ENCODE results near the gene OLFML2A. TPM values are rescaled to one million over a fixed set of nuclear protein-coding genes. Genes with fewer than 3 reads are reported as not detected.

The OLFML2A gene
- total and polyA plus RNA-seq, 10 donors, result 3.0 to 187 (median 117) TPM

DNA sequence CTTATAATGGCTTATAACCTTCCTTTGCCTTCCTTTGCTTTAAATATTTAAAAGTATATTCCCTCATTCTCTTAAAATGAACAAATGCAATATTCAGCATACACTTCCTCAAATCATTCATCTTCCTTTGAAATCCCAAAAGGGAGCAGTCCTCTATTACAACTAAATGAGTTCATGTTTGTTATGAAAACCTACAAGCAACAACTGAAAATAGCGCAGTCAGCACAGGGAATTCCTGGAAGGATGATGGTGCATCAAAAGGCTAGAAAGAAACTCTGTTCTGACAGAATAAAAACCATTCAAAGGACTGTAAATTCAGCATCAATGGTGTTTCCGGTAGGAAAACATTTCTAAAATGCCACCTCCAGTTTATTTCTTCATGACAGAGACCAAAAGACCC lies 9.1 kb upstream of the OLFML2A start:
- no peak for DNase-seq
- peaks cover 0 to 86% (median 47%) of the 10 kb centered on the region in 7 donors for H3K27me3 ChIP-seq (replicated peaks in 1 of 7)
- intact Hi-C loops (cut with DNase I; ENCODE audit: low total_unique reads), result no loop called here

DNA sequence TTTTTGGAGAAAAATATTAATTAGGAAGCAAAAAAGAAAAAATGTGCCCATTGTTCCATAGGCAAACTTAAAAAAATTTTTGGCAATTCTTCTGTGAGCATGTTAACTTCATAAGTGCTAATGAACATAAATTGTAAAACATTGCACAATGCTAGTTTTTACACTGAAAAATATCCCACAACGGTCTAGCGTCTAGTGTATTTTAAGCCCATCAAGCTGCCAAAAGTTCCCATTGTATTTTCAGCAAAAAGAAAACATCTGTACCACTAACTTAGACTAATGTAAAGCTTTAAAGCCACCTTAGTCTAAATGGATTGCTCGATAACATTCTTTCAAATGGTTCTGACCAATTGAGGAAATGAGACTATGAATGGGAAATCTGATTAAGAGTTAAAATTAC lies 8.6 kb upstream of the OLFML2A start:
- H3K27ac ChIP-seq, result no peak overlapping the region
- TF ChIP-seq POLR2A (IDR thresholded peaks at IDR 0.05) (no peak), POLR2AphosphoS5 (IDR thresholded peaks at IDR 0.05) (no peak)
- TF ChIP-seq, protein P1, sequence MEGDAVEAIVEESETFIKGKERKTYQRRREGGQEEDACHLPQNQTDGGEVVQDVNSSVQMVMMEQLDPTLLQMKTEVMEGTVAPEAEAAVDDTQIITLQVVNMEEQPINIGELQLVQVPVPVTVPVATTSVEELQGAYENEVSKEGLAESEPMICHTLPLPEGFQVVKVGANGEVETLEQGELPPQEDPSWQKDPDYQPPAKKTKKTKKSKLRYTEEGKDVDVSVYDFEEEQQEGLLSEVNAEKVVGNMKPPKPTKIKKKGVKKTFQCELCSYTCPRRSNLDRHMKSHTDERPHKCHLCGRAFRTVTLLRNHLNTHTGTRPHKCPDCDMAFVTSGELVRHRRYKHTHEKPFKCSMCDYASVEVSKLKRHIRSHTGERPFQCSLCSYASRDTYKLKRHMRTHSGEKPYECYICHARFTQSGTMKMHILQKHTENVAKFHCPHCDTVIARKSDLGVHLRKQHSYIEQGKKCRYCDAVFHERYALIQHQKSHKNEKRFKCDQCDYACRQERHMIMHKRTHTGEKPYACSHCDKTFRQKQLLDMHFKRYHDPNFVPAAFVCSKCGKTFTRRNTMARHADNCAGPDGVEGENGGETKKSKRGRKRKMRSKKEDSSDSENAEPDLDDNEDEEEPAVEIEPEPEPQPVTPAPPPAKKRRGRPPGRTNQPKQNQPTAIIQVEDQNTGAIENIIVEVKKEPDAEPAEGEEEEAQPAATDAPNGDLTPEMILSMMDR (IDR thresholded peaks at IDR 0.05 in 8 of 11, conservative IDR thresholded peaks at IDR 0.05 in 3 of 11), result no peak
- peaks cover 0 to 87% (median 47%) of the 10 kb centered on the region in 7 donors for H3K27me3 ChIP-seq (replicated peaks in 1 of 7)
- 45 to 75% (median 48%) methylated on average over 3 of the region's 3 CpGs for WGBS, 5 donors
- DNase-seq, result no peak
- peaks cover 14 to 69% (median 36%) of the 10 kb centered on the region in 6 donors for H3K4me1 ChIP-seq
- H3K36me3 ChIP-seq, result no peaks in the 10 kb centered on the region
- no peak overlapping the region for H3K4me3 ChIP-seq
- no peaks in the 10 kb centered on the region for H3K9me3 ChIP-seq
- intact Hi-C loops (cut with DNase I; ENCODE audit: low total_unique reads), result no loop called here

More for the DNA sequence above, 9.1 kb upstream of the OLFML2A start:
- TF ChIP-seq, protein P1 (IDR thresholded peaks at IDR 0.05 in 8 of 11, conservative IDR thresholded peaks at IDR 0.05 in 3 of 11), result no peak
- TF ChIP-seq POLR2A (IDR thresholded peaks at IDR 0.05), result no peak
- TF ChIP-seq POLR2AphosphoS5 (IDR thresholded peaks at IDR 0.05), result no peak
- Histone ChIP-seq H3K4me1 (peaks cover 14 to 69% (median 36%) of the 10 kb centered on the region in 6 donors), H3K27ac (no peak overlapping the region), H3K4me3 (no peak overlapping the region), H3K36me3 (no peaks in the 10 kb centered on the region), H3K9me3 (no peaks in the 10 kb centered on the region)
- WGBS, 5 donors, result 54 to 84% (median 67%) methylated on average over 2 of the region's 2 CpGs

DNA sequence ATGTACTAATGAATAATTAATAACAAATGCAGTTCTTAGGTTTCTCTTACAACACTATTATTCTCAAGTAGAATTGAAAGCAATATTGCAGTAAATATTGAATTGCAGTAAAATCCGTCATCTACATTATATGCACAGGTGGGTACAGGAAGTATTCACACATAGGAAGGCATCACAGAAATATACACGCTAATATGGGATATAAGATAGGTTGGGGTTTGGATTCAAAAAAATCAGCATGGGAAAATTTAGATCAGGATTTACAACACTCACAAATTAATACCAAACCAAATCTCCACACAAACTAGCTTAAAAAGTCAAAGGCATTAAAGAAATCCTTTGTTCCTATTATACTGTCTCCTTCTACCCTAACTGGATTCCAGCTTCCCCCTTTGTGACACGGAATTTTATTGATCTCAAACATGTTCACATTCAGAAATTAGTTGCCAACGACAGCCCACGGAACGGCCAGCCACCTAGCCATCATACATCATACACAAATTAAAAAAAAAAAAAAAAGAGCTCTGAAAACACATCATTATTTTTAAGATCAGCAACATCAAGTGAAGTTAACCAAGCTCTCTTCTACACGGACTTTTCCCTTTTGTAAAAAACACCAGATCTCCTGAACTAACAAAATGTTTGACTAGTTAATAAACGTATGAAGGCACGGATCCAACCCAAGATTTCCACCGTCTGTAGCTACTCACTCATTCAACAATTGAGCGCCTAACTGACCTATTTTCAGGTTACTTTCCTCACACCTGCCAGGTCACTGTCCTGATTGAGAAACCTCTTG lies 8.0 kb upstream of the OLFML2A start:
- Histone ChIP-seq H3K36me3 (no peaks in the 10 kb centered on the region), H3K9me3 (no peaks in the 10 kb centered on the region), H3K27ac (peak overlapping the region in 1 of 8 donors; percentile 91), H3K27me3 (replicated peaks in 1 of 7) (peaks cover 0 to 81% (median 47%) of the 10 kb centered on the region in 7 donors), H3K4me3 (peak overlapping the region in 7 of 8 donors; percentile 88 to 100 (median 95)), H3K4me1 (peaks cover 14 to 71% (median 36%) of the 10 kb centered on the region in 6 donors)
- intact Hi-C loops (cut with DNase I; ENCODE audit: low total_unique reads), result no loop called here
- DNase-seq, result no peak
- 29 to 41% (median 35%) methylated on average over 11 of the region's 11 CpGs for WGBS, 5 donors
- no peak for TF ChIP-seq POLR2A (IDR thresholded peaks at IDR 0.05)
- TF ChIP-seq, protein P1 (IDR thresholded peaks at IDR 0.05 in 8 of 11, conservative IDR thresholded peaks at IDR 0.05 in 3 of 11), result no peak

Data from spleen (tissue), 11 donors.